ENCODE data around the gene ABAT. TPM values are rescaled to one million over a fixed set of nuclear protein-coding genes. Genes with fewer than 3 reads are reported as not detected.
"Not testable (repeated sequence)": the region's sequence is repeated elsewhere in the genome, so short reads cannot be mapped to it uniquely, and the experiment has no call there.

The ABAT gene
- total RNA-seq, 1 donor from 2014 or later, result 86.1 TPM

- not testable (repeated sequence) for DNase-seq
These were observed 111.9 kb downstream of the ABAT start for GRCh38 chr16:8786316-8786715.

DNA sequence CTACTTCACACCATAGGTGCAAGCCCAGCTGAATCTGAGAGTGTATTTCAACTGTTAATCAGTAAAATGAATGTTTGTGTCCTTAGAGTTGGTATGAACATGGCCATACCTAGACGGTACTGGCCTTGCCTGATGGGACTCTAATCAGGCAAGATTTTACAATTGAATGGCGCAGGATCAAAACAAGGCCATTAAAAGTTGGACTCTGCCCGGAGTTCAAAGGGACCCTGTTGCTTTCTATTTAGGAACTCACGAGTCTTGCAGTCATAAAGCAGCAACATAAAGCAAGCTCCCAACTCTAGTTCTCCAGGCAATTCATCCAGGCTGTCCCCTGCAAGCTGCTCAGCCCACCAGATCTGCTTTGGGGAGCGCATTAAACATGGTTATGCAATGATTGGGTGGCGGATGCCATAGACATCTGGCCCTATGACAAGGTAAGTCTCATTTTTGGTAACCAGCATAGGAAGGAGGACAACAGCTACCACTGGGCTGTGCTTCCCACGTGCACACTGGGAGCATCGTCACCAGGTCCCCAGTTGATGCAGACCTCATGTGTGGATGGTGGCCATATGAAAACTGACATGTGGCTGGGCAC is 114.3 kb downstream of the ABAT start:
- DNase-seq, result no peak

GRCh38 chr16:8795091-8795490 is 120.7 kb downstream of the ABAT start:
- DNase-seq, result no peak

GRCh38 chr16:8795818-8796217 is 121.4 kb downstream of the ABAT start:
- DNase-seq, result no peak

GRCh38 chr16:8796469-8797363 is 122.3 kb downstream of the ABAT start:
- DNase-seq, result no peak

- peak; percentile 97 for DNase-seq
These were observed 123.2 kb downstream of the ABAT start, which contains the start of the genes PMM2 and TMEM186 for GRCh38 chr16:8797364-8798173. Gene PMM2, plus strand, starts transcription at chr16:8797839. Its CDS starts 44 bp downstream, at chr16:8797883. Gene TMEM186, minus strand, starts transcription at chr16:8797639. Its CDS starts 25 bp downstream, at chr16:8797614.

DNA sequence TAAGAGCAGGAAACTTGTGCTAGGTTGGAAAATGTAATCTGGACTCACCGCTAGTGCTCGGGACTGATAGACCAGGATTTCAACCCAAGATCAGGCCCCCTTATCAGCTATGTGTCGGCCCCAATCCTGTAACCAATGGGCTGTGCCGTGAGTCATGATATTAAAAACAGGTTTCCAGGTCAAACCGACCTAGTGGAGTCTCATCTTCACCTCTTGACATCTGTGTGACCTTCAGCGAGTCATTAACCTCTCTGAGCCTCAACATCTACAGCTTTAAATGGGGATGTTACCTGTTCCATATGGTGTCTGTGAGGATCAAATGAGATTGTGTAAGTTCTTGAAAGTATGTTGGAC is 123.7 kb downstream of the ABAT start:
- no peak for DNase-seq

DNA sequence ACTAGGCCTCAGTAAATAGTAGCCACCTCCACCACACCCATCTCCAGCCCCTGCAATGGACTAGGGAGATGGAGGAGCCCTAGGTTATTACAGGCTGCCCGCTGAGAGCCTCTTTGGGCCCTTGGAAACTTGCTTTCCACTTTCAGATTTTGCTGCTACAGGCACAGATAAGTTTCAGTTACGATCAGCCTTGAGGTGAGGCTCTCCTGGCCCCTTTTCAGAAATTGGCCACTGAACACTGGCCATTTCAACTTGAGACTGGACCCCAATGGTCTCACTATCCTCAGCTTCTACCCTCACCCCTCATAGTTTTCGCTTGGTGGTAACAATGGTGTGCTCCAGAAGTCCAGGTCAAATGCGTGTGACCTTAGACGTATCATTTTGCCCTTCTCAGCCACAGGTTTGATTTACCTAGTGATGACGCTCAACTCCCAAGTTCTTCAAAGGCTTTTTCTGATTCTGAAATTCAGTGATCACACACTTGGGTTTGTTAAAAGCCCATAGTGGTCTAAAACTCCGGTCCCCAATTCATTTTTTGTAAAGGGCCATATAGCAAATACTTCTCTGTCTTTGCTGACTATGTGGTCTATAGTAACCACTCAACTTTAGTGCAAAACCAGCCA is 124.2 kb downstream of the ABAT start:
- no peak for DNase-seq

GRCh38 chr16:8801701-8802100 is 127.3 kb downstream of the ABAT start:
- no peak for DNase-seq

DNA sequence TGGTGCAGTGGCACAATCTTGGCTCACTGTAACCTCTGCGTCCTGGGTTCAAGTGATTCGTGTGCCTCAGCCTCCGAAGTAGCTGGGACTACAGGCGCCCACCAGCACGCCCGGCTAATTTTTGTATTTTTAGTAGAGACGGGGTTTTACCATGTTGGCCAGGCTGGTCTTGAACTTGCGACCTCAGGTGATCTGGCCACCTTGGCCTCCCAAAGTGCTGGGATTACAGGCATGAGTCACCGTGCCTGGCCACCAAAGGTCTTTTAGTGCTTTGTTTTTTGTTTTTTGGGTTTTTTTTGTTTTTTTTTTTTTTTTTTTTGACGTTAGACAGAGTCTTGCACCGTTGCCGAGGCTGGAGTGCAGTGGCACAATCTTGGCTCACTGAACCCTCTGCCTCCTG is 129.3 kb downstream of the ABAT start:
- not testable (repeated sequence) for DNase-seq

GRCh38 chr16:8804313-8804712 is 129.9 kb downstream of the ABAT start:
- no peak for DNase-seq

DNA sequence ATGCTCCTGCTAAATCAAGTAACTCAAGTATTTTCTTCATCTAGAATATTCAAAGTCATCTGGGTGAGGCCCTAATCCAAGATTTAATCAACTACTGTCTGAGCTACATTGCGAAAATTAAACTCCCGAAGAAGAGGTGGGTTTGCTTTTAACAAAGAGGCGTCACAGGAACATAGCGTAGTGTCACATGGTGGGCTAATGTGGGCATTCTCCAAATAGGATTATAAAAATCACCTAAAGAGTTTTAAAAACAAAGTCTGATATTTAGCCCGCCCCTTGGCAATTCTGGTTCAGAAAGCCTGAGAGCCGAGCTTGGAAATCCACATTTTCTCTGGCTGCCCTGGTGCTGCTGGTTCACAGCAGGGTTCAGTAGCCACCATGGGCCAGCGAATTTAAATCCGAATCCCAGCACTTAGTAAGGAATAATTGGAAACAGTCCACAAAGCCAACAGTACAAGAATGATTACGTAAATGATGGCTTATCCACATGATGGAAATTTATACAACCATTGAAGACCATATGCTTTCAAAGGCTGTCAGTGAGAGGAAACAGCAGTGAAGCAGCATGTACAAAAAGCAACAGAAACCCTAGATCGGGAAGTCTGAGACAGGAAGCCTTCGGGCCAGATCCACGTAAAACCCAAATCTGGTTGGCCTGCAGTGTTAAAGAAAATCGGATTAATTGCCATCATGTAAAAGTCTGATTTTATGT is 132.0 kb downstream of the ABAT start:
- DNase-seq, result no peak

- no peak for DNase-seq
These were observed 132.8 kb downstream of the ABAT start for GRCh38 chr16:8807189-8807588.

DNA sequence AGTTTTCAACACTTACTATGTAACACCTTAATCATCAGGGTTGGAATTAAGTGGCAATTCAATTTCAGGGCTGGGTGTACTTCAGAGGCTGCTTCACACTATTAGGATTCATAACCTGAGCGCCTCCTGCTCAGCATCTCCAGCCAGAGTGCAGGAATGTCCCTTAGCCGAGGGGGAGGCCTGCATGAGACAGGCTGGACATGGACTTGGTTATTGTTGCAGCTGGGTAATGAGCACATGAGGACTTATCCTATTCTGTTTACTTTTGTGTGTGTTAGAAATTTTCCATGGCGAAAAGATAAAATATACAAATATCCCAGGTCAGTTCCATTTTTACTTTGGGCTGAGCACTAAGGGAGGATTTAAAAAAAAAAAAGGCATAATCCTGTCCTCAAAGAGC is 133.6 kb downstream of the ABAT start:
- DNase-seq, result no peak

- DNase-seq, result no peak
These were observed 134.4 kb downstream of the ABAT start for GRCh38 chr16:8808613-8809353.

GRCh38 chr16:8812162-8812843 is 137.9 kb downstream of the ABAT start:
- DNase-seq, result no peak

GRCh38 chr16:8814095-8814806 is 139.8 kb downstream of the ABAT start:
- no peak for DNase-seq

- DNase-seq, result no peak
These were observed 142.7 kb downstream of the ABAT start for GRCh38 chr16:8816967-8817655.
